Adrenal gland (tissue), 5 donors: ENCODE results near the gene FBXO21.

Experiments
- POLR2A ChIP-seq, 2 donors: fragments of 450-650 bp; IDR thresholded peaks; one replicate each; pipeline ENCODE4 v1.6.1; 2017; ENCODE audit warnings: antibody characterized with exemption in 2 of 2, mild to moderate bottlenecking in 2 of 2, moderate library complexity in 1 of 2
- TF ChIP-seq, protein P1 (sequence below), 6 experiments: fragments of 450-650 bp in 4 of 6; fragments of 200-600 bp in 2 of 6; sonication (generic) in 1 of 6; IDR thresholded peaks; 1 replicate in 5 of 6; 2 replicates in 1 of 6; pipeline versions ENCODE4 v1.5.1 to v1.8.0; 2016 to 2021; ENCODE audit warnings: antibody characterized with exemption in 6 of 6, mild to moderate bottlenecking in 2 of 6, moderate library complexity in 1 of 6
- donor health status: DM: no; HTN: no; CAD: no.

DNA sequence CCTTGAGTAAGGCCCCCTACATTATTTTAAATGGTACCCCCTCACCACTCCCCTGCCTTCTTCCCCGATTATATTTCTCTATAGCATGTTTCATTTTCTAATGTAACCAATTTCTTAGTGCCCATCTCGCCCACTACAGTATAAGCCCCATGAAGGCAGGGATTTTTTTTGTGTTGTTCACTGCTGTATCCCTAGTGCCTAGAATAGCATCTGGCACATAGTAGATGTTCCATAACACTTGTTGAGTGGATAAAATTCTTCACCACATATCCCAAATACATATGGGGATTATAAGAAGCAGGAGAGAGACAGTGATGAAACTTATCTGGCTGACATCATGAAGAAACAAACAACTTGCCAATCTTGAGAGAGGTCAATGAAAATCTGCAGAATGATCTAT lies 11.5 kb downstream of the FBXO21 start:
- TF ChIP-seq, protein P1, sequence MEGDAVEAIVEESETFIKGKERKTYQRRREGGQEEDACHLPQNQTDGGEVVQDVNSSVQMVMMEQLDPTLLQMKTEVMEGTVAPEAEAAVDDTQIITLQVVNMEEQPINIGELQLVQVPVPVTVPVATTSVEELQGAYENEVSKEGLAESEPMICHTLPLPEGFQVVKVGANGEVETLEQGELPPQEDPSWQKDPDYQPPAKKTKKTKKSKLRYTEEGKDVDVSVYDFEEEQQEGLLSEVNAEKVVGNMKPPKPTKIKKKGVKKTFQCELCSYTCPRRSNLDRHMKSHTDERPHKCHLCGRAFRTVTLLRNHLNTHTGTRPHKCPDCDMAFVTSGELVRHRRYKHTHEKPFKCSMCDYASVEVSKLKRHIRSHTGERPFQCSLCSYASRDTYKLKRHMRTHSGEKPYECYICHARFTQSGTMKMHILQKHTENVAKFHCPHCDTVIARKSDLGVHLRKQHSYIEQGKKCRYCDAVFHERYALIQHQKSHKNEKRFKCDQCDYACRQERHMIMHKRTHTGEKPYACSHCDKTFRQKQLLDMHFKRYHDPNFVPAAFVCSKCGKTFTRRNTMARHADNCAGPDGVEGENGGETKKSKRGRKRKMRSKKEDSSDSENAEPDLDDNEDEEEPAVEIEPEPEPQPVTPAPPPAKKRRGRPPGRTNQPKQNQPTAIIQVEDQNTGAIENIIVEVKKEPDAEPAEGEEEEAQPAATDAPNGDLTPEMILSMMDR (IDR thresholded peaks at IDR 0.05): no peak
- no peak for TF ChIP-seq POLR2A (IDR thresholded peaks at IDR 0.05)
